ENCODE results near the gene STPG3.

GRCh38 chr9:137236936-137237421 is 14.1 kb upstream of the STPG3 start:
- no peak for TF ChIP-seq POLR2AphosphoS5 (IDR thresholded peaks at IDR 0.05)
- no peak for TF ChIP-seq CTCF (IDR thresholded peaks at IDR 0.05 in 8 of 11, conservative IDR thresholded peaks at IDR 0.05 in 3 of 11)

All from spleen (tissue), 7 donors.